H1 (cell line): ENCODE measurements around the gene SLC6A6. TPM values are rescaled to one million over a fixed set of nuclear protein-coding genes. Genes with fewer than 3 reads are reported as not detected.

Experiments
- CBX5 ChIP-seq: fragments of 300-800, 300-1000 bp; sonication (generic); IDR thresholded peaks from 2 replicates; pipeline ENCODE4 v1.7.1; 2016; ENCODE audit warnings: antibody characterized with exemption, low read length, low read depth
- CHD2 ChIP-seq: IDR thresholded peaks from 2 replicates; pipeline ENCODE4 v1.6.1; 2012; ENCODE audit warnings: low read length, improper control_type of control experiment
- GTF2F1 ChIP-seq: IDR thresholded peaks from 2 replicates; pipeline ENCODE4 v1.6.1; 2012; ENCODE audit warnings: low read depth, low read length, improper control_type of control experiment, borderline replicate concordance
- HDAC6 ChIP-seq: IDR thresholded peaks from one replicate; pipeline ENCODE4 v1.7.1; 2012; ENCODE audit warnings: low read depth, mild to moderate bottlenecking, inconsistent platforms, low read length, moderate library complexity
- MAFK ChIP-seq: IDR thresholded peaks from 2 replicates; pipeline ENCODE4 v1.6.1; 2012; ENCODE audit warnings: low read depth, mild to moderate bottlenecking, improper control_type of control experiment, low read length
- POLR2A ChIP-seq, 2 experiments: IDR thresholded peaks; 1 replicate in 1 of 2; 2 replicates in 1 of 2; pipeline ENCODE4 v1.6.1; 2011; ENCODE audit warnings: low read depth in 2 of 2, low read length in 2 of 2, mild to moderate bottlenecking in 2 of 2; ENCODE audit errors: control extremely low read depth in 1 of 2
- POU5F1 ChIP-seq: IDR thresholded peaks from 2 replicates; pipeline ENCODE4 v1.6.1; 2011; ENCODE audit warnings: low read depth, mild to moderate bottlenecking, low read length, moderate library complexity
- SRF ChIP-seq: IDR thresholded peaks from 2 replicates; pipeline ENCODE4 v1.6.1; 2011; ENCODE audit warnings: mild to moderate bottlenecking, low read depth, low read length, moderate library complexity
- YY1 ChIP-seq: IDR thresholded peaks from 2 replicates; pipeline ENCODE4 v1.6.1; 2011; ENCODE audit warnings: low read depth, mild to moderate bottlenecking, low read length
- polyA plus RNA-seq, 7 experiments: library from polyadenylated mRNA; depleted of rRNA in 3 of 7; stranded (reverse) in 5 of 7; unstranded in 2 of 7; fragments of >200 nt in 5 of 7; fragments of 200-250 nt in 2 of 7; gene quantifications; 1 replicate in 5 of 7; 2 replicates in 1 of 7; 4 replicates in 1 of 7; pipeline versions ENCODE4 v1.2.1 to v1.2.3, GENCODE V29; 2011 to 2013; ENCODE audit warnings: missing spikeins in 2 of 7, mixed read lengths in 2 of 7
- total RNA-seq: library from RNA; stranded (reverse); fragmentation: NEBNext Ultra II Directional; extraction: Animal tissue kit (Norgen Biotek cat#: 25700); gene quantifications from 2 replicates; pipeline ENCODE4 v1.2.1, GENCODE V29; 2021

SLC6A6 gene
- total and polyA plus RNA-seq, 2 of the 8 experiments (the other 6 are each of a cell fraction or from before 2014, with no cell fraction given) = 66.2 to 144 TPM

DNA sequence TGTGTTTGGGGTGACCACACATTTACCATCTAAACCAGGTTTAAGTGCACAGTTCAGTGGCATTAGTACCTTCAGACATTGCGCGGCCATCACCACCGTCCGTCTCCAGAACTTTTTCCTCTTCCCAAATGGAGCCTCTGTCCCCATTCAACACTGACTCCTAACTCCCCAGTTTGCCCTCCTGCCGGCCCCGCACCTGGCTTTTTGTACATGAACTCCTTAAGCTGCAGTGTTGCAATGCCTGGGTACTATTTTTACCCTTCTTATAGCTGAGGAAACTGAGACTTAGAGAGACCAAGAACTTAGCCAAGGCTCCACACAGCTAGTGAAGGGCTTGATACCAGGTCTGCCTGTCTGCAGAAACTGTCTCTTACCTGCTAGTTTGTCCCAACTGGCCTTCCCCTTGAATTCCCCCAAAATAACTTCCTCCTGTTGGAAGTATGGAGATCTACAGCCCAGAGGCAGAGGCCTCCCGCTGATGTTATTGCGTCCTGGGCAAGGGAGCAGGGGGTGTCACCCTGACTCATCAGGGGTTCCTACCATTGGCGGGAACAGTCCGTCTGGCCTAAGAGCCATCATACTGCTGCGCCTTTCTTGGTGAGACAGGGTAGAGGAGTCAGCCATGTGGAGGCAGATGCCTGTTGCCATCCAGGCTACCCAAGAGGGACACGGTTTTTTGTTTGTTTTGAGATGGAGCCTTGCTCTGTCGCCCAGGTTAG lies 72.1 kb downstream of the SLC6A6 start (continued):
- TF ChIP-seq HDAC6 (no peak), POLR2A (IDR thresholded peaks at IDR 0.05; ENCODE audit: control extremely low read depth in 1 of 2, low read depth in 2 of 2, low read length in 2 of 2) (no peak), CBX5 (no peak), POU5F1 (no peak), YY1 (no peak), MAFK (no peak), GTF2F1 (no peak), CHD2 (no peak), SRF (no peak)
- TF ChIP-seq, all 59 proteins: peak for 0
